Stimulated activated CD4-positive, alpha-beta T cell treated with anti-CD3 and anti-CD28 coated beads, Interleukin-4, amount 100 ng/mL, for 4 hours (primary cell): ENCODE results near the gene HSBP1.

Experiments used
- DNase-seq, 2 experiments: peaks; one replicate each; pipeline ENCODE4 v3.0.0-alpha.2; 2020

The HSBP1 gene

GRCh38 chr16:83807710-83808572 is at the start of gene HSBP1:
Gene HSBP1 (plus strand): TSS chr16:83807978. CDS start chr16:83808077, 99 bp downstream.
- DNase-seq: peak; percentile 92 to 94

GRCh38 chr16:83762141-83762991 is 45.4 kb upstream of the HSBP1 start:
- no peak for DNase-seq

- no peak for DNase-seq
Observed at GRCh38 chr16:83762992-83763358, 44.8 kb upstream of the HSBP1 start.

GRCh38 chr16:83768986-83769385 is 38.8 kb upstream of the HSBP1 start:
- no peak for DNase-seq

- no peak for DNase-seq
Observed at GRCh38 chr16:83769397-83770008, 38.3 kb upstream of the HSBP1 start.

GRCh38 chr16:83771306-83771942 is 36.4 kb upstream of the HSBP1 start:
- DNase-seq: no peak

- no peak for DNase-seq
Observed at GRCh38 chr16:83772806-83773205, 35.0 kb upstream of the HSBP1 start.

GRCh38 chr16:83774066-83774465 is 33.7 kb upstream of the HSBP1 start:
- DNase-seq: no peak

- DNase-seq: no peak
Observed at GRCh38 chr16:83776944-83777343, 30.8 kb upstream of the HSBP1 start.

GRCh38 chr16:83779886-83780285 is 27.9 kb upstream of the HSBP1 start:
- DNase-seq: no peak

- DNase-seq: no peak
Observed at GRCh38 chr16:83785455-83785854, 22.3 kb upstream of the HSBP1 start.

GRCh38 chr16:83789642-83790401 is 18.0 kb upstream of the HSBP1 start:
- DNase-seq: no peak

GRCh38 chr16:83791916-83792315 is 15.9 kb upstream of the HSBP1 start:
- no peak for DNase-seq

- no peak for DNase-seq
Observed at GRCh38 chr16:83792391-83792790, 15.4 kb upstream of the HSBP1 start.

GRCh38 chr16:83793179-83793578 is 14.6 kb upstream of the HSBP1 start:
- DNase-seq: no peak

- DNase-seq: no peak
Observed at GRCh38 chr16:83794860-83795554, 12.8 kb upstream of the HSBP1 start.

- DNase-seq: no peak
Observed at GRCh38 chr16:83797013-83797412, 10.8 kb upstream of the HSBP1 start.

GRCh38 chr16:83799336-83799735 is 8.4 kb upstream of the HSBP1 start:
- DNase-seq: no peak

- no peak for DNase-seq
Observed at GRCh38 chr16:83802135-83802534, 5.6 kb upstream of the HSBP1 start.

- DNase-seq: no peak
Observed at GRCh38 chr16:83802554-83803205, 5.1 kb upstream of the HSBP1 start.

GRCh38 chr16:83803811-83804210 is 4.0 kb upstream of the HSBP1 start:
- no peak for DNase-seq
